Measurements from ENCODE around the gene AICDA. TPM values are rescaled to one million over a fixed set of nuclear protein-coding genes. Genes with fewer than 3 reads are reported as not detected.

The AICDA gene
- total RNA-seq, 6 experiments from 2014 or later = not detected

DNA sequence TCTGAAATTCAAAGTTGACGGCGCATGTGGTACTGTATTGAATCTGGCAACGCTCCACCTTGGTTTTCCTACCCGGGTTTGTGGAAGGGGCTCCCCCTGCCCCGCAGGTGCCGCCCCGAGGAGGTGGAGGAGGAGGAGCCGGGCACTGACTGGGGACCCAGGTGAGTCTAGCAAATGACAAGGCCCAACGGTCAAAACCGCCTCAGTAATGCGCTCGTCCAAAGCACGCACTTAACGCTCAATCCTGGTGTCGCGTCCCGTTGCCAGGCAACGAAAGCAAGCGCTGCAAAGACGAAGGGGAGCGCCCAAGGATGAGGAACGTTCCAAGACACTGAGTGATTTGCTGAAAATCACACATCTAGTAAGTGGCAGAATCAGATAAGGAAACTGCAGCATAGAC, 48.0 kb downstream of the AICDA start:
- H3K9me3 Mint-ChIP-seq = peaks cover 6% of the 10 kb centered on the region; the same call in 1 of the 2 replicates
- H3K4me3 Mint-ChIP-seq = no peak overlapping the region
- H3K27ac Mint-ChIP-seq = no peak overlapping the region
- no peaks in the 10 kb centered on the region for H3K4me1 Mint-ChIP-seq (ENCODE audit: low read depth)
- no peak for DNase-seq
- peaks cover 5% of the 10 kb centered on the region for H3K27me3 Mint-ChIP-seq (ENCODE audit: insufficient read depth)
- no peaks in the 10 kb centered on the region for H3K36me3 Mint-ChIP-seq (ENCODE audit: low read depth)
- TF ChIP-seq, protein P1, sequence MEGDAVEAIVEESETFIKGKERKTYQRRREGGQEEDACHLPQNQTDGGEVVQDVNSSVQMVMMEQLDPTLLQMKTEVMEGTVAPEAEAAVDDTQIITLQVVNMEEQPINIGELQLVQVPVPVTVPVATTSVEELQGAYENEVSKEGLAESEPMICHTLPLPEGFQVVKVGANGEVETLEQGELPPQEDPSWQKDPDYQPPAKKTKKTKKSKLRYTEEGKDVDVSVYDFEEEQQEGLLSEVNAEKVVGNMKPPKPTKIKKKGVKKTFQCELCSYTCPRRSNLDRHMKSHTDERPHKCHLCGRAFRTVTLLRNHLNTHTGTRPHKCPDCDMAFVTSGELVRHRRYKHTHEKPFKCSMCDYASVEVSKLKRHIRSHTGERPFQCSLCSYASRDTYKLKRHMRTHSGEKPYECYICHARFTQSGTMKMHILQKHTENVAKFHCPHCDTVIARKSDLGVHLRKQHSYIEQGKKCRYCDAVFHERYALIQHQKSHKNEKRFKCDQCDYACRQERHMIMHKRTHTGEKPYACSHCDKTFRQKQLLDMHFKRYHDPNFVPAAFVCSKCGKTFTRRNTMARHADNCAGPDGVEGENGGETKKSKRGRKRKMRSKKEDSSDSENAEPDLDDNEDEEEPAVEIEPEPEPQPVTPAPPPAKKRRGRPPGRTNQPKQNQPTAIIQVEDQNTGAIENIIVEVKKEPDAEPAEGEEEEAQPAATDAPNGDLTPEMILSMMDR (IDR thresholded peaks at IDR 0.05) = no peak

DNA sequence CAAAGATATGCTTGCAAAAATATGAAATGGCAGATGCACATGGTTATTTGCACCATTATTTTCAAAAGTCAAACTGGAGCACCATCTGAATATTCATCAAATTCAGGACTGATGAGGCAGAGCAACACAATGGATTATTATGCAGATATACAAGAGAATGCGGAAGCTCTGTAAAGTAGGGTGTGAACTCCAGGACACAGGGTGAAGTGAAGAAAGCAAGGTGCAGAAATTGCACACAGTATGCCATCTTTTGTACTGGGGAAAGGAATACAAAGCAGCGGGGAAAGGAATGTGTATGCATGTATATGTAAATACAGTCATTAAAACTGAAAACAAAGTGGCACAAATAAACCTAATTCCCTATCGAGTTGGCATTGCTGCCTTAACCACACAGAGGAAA, 49.3 kb downstream of the AICDA start:
- TF ChIP-seq, protein P1 (IDR thresholded peaks at IDR 0.05) = no peak
- no peaks in the 10 kb centered on the region for H3K36me3 Mint-ChIP-seq (ENCODE audit: low read depth)
- H3K4me3 Mint-ChIP-seq = no peak overlapping the region
- H3K27ac Mint-ChIP-seq = no peak overlapping the region
- peaks cover 5% of the 10 kb centered on the region for H3K27me3 Mint-ChIP-seq (ENCODE audit: insufficient read depth)
- no peak for DNase-seq
- no peaks in the 10 kb centered on the region for H3K4me1 Mint-ChIP-seq (ENCODE audit: low read depth)
- H3K9me3 Mint-ChIP-seq = peaks cover 6% of the 10 kb centered on the region; the same call in 1 of the 2 replicates

GRCh38 chr12:8562310-8562709, 50.3 kb downstream of the AICDA start:
- Mint-ChIP-seq H3K4me1 (ENCODE audit: low read depth) (no peaks in the 10 kb centered on the region), H3K27ac (no peak overlapping the region), H3K27me3 (ENCODE audit: insufficient read depth) (peaks cover 8% of the 10 kb centered on the region), H3K9me3 (peaks cover 5% of the 10 kb centered on the region; the same call in 1 of the 2 replicates), H3K36me3 (ENCODE audit: low read depth) (no peaks in the 10 kb centered on the region), H3K4me3 (no peak overlapping the region)
- no peak for DNase-seq
- TF ChIP-seq, protein P1 (IDR thresholded peaks at IDR 0.05) = no peak

DNA sequence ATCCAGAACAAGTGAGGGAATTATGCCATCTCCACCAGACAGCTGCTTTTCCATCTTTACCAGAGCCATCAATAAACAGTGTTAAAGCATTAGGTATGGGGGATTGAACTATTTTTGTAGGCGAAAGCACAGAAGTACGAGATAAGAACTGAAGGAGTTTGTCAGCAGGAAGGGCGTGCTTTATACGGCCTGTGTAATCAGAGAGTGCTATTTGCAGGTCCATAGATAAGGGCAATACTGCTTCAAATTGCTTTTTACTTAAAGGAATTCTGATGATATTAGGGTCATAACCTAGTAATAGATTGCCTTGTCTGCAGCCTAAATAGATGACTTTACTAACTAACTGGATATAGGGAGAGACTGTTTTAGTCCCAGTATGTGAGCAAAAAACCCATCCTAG, 51.6 kb downstream of the AICDA start:
- H3K27me3 Mint-ChIP-seq (ENCODE audit: insufficient read depth) = peaks cover 8% of the 10 kb centered on the region
- no peak overlapping the region for H3K27ac Mint-ChIP-seq
- TF ChIP-seq, protein P1 (IDR thresholded peaks at IDR 0.05) = no peak
- no peak for DNase-seq
- no peaks in the 10 kb centered on the region for H3K36me3 Mint-ChIP-seq (ENCODE audit: low read depth)
- no peaks in the 10 kb centered on the region for H3K4me1 Mint-ChIP-seq (ENCODE audit: low read depth)
- no peaks in the 10 kb centered on the region; the same call in 1 of the 2 replicates for H3K9me3 Mint-ChIP-seq
- H3K4me3 Mint-ChIP-seq = no peak overlapping the region

DNA sequence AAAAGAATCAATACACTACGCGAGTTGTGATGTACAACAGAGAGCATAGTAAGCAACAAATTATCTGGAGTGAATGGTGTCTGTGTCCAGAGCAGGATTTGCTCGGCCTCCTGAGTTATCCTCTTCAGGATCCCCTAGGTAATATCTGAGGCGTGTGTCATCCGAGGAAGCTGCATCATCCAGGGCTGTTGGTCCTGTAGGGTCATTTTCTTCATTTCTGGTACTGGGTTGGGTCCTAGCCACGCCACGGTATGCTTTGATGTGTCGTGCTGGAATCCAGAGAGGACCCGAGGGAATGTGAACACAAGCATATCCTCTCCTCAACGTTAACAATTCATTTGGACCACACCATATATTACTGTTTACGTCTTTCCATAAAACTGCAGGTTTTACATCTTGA, 53.0 kb downstream of the AICDA start:
- no peaks in the 10 kb centered on the region; the same call in 1 of the 2 replicates for H3K9me3 Mint-ChIP-seq
- no peak overlapping the region for H3K27ac Mint-ChIP-seq
- no peaks in the 10 kb centered on the region for H3K36me3 Mint-ChIP-seq (ENCODE audit: low read depth)
- H3K4me3 Mint-ChIP-seq = no peak overlapping the region
- H3K4me1 Mint-ChIP-seq (ENCODE audit: low read depth) = peaks cover 4% of the 10 kb centered on the region; the same call in 1 of the 2 replicates
- TF ChIP-seq, protein P1 (IDR thresholded peaks at IDR 0.05) = no peak
- no peak for DNase-seq
- peaks cover 8% of the 10 kb centered on the region for H3K27me3 Mint-ChIP-seq (ENCODE audit: insufficient read depth)

Measured in HFFc6 (cell line).